ENCODE data around the gene PRKAR1B. TPM values are rescaled to one million over a fixed set of nuclear protein-coding genes. Genes with fewer than 3 reads are reported as not detected.

Gene PRKAR1B
- total and polyA plus RNA-seq, 9 donors = 14.3 to 49.0 (median 34.0) TPM

- WGBS, 3 donors = 40 to 56% (median 47%) methylated on average over 8 of the region's 8 CpGs
- peaks cover 2% of the 10 kb centered on the region for H3K4me1 ChIP-seq (ENCODE audit: insufficient read depth)
- no peak for TF ChIP-seq POLR2A (IDR thresholded peaks at IDR 0.05)
- TF ChIP-seq CTCF (IDR thresholded peaks at IDR 0.05) = no peak
- TF ChIP-seq EP300 (IDR thresholded peaks at IDR 0.05) = no peak
- no peak overlapping the region for H3K4me3 ChIP-seq
- no peaks in the 10 kb centered on the region for H3K27me3 ChIP-seq
- H3K9me3 ChIP-seq = no peaks in the 10 kb centered on the region
- no peaks in the 10 kb centered on the region for H3K36me3 ChIP-seq
- H3K27ac ChIP-seq = no peak overlapping the region
- intact Hi-C loops (cut with DNase I) = no loop called here
- peak in 1 of 5 donors; percentile 16 for DNase-seq
Measured at GRCh38 chr7:759569-759968, 32.5 kb upstream of the PRKAR1B start.

- intact Hi-C loops (cut with DNase I) = no loop called here
- Histone ChIP-seq H3K27me3 (no peaks in the 10 kb centered on the region), H3K36me3 (no peaks in the 10 kb centered on the region), H3K4me3 (no peak overlapping the region), H3K27ac (no peak overlapping the region), H3K4me1 (ENCODE audit: insufficient read depth) (peaks cover 2% of the 10 kb centered on the region), H3K9me3 (no peaks in the 10 kb centered on the region)
- DNase-seq = peak in 3 of 5 donors; percentile 15 to 35 (median 20)
- no peak for TF ChIP-seq CTCF (IDR thresholded peaks at IDR 0.05)
- TF ChIP-seq POLR2A (IDR thresholded peaks at IDR 0.05) = no peak
- TF ChIP-seq EP300 (IDR thresholded peaks at IDR 0.05) = no peak
- WGBS, 3 donors = 89 to 91% (median 91%) methylated on average over 19 of the region's 19 CpGs
Measured at GRCh38 chr7:757741-758163, 30.7 kb upstream of the PRKAR1B start.

GRCh38 chr7:756928-757560 lies 30.0 kb upstream of the PRKAR1B start:
- no peaks in the 10 kb centered on the region for H3K9me3 ChIP-seq
- peak in 3 of 5 donors; percentile 20 to 31 (median 21) for DNase-seq
- intact Hi-C loops (cut with DNase I) = no loop called here
- H3K4me1 ChIP-seq (ENCODE audit: insufficient read depth) = peaks cover 2% of the 10 kb centered on the region
- H3K27ac ChIP-seq = no peak overlapping the region
- H3K36me3 ChIP-seq = no peaks in the 10 kb centered on the region
- TF ChIP-seq POLR2A (IDR thresholded peaks at IDR 0.05) (no peak), EP300 (IDR thresholded peaks at IDR 0.05) (no peak), CTCF (IDR thresholded peaks at IDR 0.05) (no peak)
- H3K4me3 ChIP-seq = no peak overlapping the region
- WGBS, 3 donors = 93 to 94% (median 93%) methylated on average over 33 to 35 of the region's 35 CpGs
- H3K27me3 ChIP-seq = no peaks in the 10 kb centered on the region

- WGBS, 3 donors = 92 to 96% (median 94%) methylated on average over 30 of the region's 30 CpGs
- H3K36me3 ChIP-seq = no peaks in the 10 kb centered on the region
- no peak overlapping the region for H3K27ac ChIP-seq
- no peaks in the 10 kb centered on the region for H3K27me3 ChIP-seq
- no peak overlapping the region for H3K4me3 ChIP-seq
- intact Hi-C loops (cut with DNase I) = no loop called here
- TF ChIP-seq EP300 (IDR thresholded peaks at IDR 0.05) = no peak
- no peak for TF ChIP-seq CTCF (IDR thresholded peaks at IDR 0.05)
- TF ChIP-seq POLR2A (IDR thresholded peaks at IDR 0.05) = no peak
- H3K4me1 ChIP-seq (ENCODE audit: insufficient read depth) = peaks cover 2% of the 10 kb centered on the region
- peak in 4 of 5 donors; percentile 3 to 37 (median 12) for DNase-seq
- H3K9me3 ChIP-seq = no peaks in the 10 kb centered on the region
Measured at GRCh38 chr7:756231-756927, 29.3 kb upstream of the PRKAR1B start.
